ENCODE results near the gene PARN. TPM values are rescaled to one million over a fixed set of nuclear protein-coding genes. Genes with fewer than 3 reads are reported as not detected.

The PARN gene
- total RNA-seq, 2 donors from 2014 or later, result 56.1 to 68.9 TPM

DNA sequence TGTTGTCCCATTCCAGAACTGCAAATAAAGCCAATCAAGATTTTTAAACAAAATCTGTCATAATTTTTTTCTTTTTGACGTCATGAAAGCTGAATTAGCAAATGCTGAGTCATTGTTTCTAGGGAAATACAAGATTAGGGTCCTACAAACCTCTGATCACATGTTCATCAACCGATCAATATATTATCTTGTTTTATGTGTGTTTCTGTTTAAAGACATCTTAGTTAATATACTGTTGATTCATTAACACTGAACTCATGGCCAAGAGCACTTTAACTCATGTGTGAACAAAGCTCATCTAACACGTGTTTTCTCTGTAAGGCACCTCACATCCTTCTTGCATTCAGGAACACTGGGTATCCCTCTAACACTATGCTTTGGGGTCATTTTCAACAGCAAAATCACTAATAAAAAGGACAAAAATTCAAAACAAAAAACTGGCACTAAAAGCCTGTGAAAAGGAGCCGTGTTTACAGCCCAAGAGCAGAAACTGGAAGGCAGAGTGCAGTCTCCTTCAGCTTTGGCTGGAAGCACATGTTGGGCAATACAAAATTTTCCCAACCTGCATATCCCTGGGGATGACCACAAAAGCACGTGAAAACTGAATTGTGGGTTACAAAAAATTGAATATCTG lies 102.5 kb downstream of the PARN start:
- Mint-ChIP-seq H3K36me3 (ENCODE audit: insufficient read depth in 2 of 2) (peaks cover 0 to 3% of the 10 kb centered on the region in 2 donors), H3K9me3 (no peaks in the 10 kb centered on the region), H3K4me3 (no peak overlapping the region), H3K4me1 (ENCODE audit: low read depth) (peaks cover under 1% of the 10 kb centered on the region), H3K27me3 (ENCODE audit: low read depth) (no peaks in the 10 kb centered on the region), H3K27ac (no peak overlapping the region)
- ATAC-seq (replicated peaks in 1 of 2) (no peak), DNase-seq (no peak)

- ATAC-seq (replicated peaks in 1 of 2) (no peak), DNase-seq (no peak)
- H3K27ac Mint-ChIP-seq, result no peak overlapping the region
- H3K36me3 Mint-ChIP-seq (ENCODE audit: insufficient read depth in 2 of 2), result peaks cover 0 to 2% of the 10 kb centered on the region in 2 donors
- no peaks in the 10 kb centered on the region for H3K9me3 Mint-ChIP-seq
- no peak overlapping the region for H3K4me3 Mint-ChIP-seq
- peaks cover 15% of the 10 kb centered on the region for H3K4me1 Mint-ChIP-seq (ENCODE audit: low read depth)
- no peaks in the 10 kb centered on the region for H3K27me3 Mint-ChIP-seq (ENCODE audit: low read depth)
Observed at GRCh38 chr16:14525596-14525995, 104.5 kb downstream of the PARN start.

- H3K27ac Mint-ChIP-seq, result no peak overlapping the region
- H3K4me3 Mint-ChIP-seq, result no peak overlapping the region
- no peaks in the 10 kb centered on the region for H3K27me3 Mint-ChIP-seq (ENCODE audit: low read depth)
- H3K9me3 Mint-ChIP-seq, result no peaks in the 10 kb centered on the region
- H3K4me1 Mint-ChIP-seq (ENCODE audit: low read depth), result peaks cover 15% of the 10 kb centered on the region
- DNase-seq, result no peak
- no peaks in the 10 kb centered on the region for H3K36me3 Mint-ChIP-seq (ENCODE audit: insufficient read depth in 2 of 2)
- no peak for ATAC-seq (replicated peaks in 1 of 2)
Observed at GRCh38 chr16:14524979-14525378, 105.1 kb downstream of the PARN start.

DNA sequence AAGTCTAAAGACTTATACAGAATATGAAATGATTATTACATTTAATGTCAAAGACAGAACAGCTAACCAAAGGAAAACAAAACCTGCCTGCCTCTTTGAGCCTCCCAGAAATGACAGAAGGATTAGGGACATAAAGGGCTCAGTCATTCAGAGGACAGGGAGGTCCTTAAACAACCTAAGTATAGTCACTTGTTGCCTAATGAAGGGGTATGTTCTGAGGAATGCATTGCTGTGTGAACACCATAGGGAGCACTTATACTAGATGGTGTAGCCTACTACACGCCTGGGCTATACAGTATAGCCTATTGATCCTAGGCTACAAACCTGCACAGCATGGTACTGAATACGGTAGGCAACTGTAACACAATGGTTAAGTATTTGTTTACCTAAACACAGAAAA lies 106.4 kb downstream of the PARN start:
- no peak for ATAC-seq (replicated peaks in 1 of 2)
- H3K36me3 Mint-ChIP-seq (ENCODE audit: insufficient read depth in 2 of 2), result no peaks in the 10 kb centered on the region
- no peaks in the 10 kb centered on the region for H3K9me3 Mint-ChIP-seq
- H3K4me3 Mint-ChIP-seq, result no peak overlapping the region
- no peak for DNase-seq
- no peaks in the 10 kb centered on the region for H3K27me3 Mint-ChIP-seq (ENCODE audit: low read depth)
- H3K4me1 Mint-ChIP-seq (ENCODE audit: low read depth), result peaks cover 15% of the 10 kb centered on the region
- H3K27ac Mint-ChIP-seq, result no peak overlapping the region

DNA sequence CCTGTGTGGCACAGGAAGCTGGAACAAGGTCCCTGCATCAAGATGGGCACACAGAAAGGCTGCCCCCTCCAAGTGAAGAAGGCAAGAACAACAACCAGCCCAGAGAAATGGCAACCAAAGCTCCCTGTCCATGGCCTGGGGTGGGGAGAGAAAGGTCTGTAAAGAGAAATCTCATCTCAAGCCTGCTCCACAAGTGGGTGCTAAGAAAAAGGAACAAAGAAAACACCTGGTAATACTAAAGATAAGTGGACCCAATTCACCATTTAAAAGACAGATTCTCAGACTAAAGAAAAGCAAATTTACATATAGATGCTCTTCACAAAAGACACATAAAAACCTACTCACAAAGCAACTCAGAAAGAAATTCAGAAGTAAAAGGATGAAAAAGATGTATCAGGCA lies 107.4 kb downstream of the PARN start:
- ATAC-seq (replicated peaks in 1 of 2) (no peak), DNase-seq (no peak)
- Mint-ChIP-seq H3K27ac (no peak overlapping the region), H3K9me3 (no peaks in the 10 kb centered on the region), H3K36me3 (ENCODE audit: insufficient read depth in 2 of 2) (no peaks in the 10 kb centered on the region), H3K27me3 (ENCODE audit: low read depth) (no peaks in the 10 kb centered on the region), H3K4me1 (ENCODE audit: low read depth) (peaks cover 15% of the 10 kb centered on the region), H3K4me3 (no peak overlapping the region)

DNA sequence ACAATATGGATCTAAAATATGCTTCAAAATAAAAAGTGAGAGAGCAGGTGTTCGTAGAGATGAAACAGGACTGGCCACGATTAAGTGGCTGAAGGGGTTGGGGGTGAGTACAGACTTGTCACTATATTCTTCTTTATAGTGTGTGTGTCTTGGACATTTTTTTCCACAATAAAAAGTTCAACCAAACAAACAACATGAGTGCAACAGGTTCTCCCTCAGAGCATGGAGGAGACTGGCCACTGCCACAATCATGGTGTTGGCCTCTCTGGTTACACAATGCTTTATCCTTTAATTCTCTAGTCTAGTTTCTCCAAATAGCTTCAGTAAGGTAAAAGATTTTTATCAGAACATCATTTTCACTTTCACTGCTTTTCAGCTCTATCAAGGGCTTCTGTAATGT lies 109.3 kb downstream of the PARN start:
- ATAC-seq (replicated peaks in 1 of 2), result no peak
- Mint-ChIP-seq H3K4me1 (ENCODE audit: low read depth) (peaks cover 15% of the 10 kb centered on the region), H3K27me3 (ENCODE audit: low read depth) (no peaks in the 10 kb centered on the region), H3K4me3 (no peak overlapping the region), H3K27ac (no peak overlapping the region), H3K36me3 (ENCODE audit: insufficient read depth in 2 of 2) (no peaks in the 10 kb centered on the region), H3K9me3 (no peaks in the 10 kb centered on the region)
- no peak for DNase-seq

GRCh38 chr16:14514967-14515366 lies 115.1 kb downstream of the PARN start:
- Mint-ChIP-seq H3K4me1 (ENCODE audit: low read depth) (no peaks in the 10 kb centered on the region), H3K27me3 (ENCODE audit: low read depth) (no peaks in the 10 kb centered on the region), H3K4me3 (no peak overlapping the region), H3K27ac (no peak overlapping the region), H3K36me3 (ENCODE audit: insufficient read depth in 2 of 2) (no peaks in the 10 kb centered on the region), H3K9me3 (no peaks in the 10 kb centered on the region)
- ATAC-seq (replicated peaks in 1 of 2), result no peak
- no peak for DNase-seq

DNA sequence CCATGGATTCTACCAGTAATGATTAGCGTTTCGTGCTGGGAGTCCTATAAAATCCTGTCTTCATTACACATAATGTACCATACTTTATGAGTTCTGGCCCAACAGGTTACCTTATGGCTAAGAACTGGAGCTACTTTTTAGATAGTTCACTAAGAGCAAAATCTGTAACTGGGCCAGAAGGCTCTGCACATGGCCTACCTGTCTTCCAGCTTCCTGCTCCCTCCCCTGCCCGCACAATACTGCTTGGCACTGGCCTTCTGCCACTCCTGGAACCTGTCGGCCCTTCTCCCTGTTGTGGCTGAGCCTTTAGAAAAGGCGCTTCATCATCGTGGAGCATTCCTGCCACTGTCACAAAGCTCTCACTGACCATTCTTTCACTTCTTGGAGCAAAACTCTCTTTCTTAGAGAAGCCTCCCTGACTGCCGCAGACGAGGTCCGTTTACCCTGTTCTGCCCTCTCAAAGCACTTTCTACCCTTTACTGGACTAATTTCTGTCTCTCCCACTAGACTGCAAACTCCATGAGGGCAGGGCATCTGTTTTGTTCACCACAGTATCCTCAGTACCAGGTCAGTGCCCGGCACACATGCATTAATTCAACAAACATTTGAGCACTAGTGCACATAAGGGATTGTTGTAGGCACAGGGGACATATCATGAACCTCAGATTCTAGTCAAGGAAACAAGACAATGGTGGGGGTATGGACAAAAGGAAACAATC lies 116.5 kb downstream of the PARN start:
- Mint-ChIP-seq H3K27me3 (ENCODE audit: low read depth) (no peaks in the 10 kb centered on the region), H3K36me3 (ENCODE audit: insufficient read depth in 2 of 2) (no peaks in the 10 kb centered on the region), H3K27ac (no peak overlapping the region), H3K4me3 (no peak overlapping the region), H3K4me1 (ENCODE audit: low read depth) (no peaks in the 10 kb centered on the region), H3K9me3 (no peaks in the 10 kb centered on the region)
- DNase-seq (no peak), ATAC-seq (replicated peaks in 1 of 2) (no peak)

DNA sequence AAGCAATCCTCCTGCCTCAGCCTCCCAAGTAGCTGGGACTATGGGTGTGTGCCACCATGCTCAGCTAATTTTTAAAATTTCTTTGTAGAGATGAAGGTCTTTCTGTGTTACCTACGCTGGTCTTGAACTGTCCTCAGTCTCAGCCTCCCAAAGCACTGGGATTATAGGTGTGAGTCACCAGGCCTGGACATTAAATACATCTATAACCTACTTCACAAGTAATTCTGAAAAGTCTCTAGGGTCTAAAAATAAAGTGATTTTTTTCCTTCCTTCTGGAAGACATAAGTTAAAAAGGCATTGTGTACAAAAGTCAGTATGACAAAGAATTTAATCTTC lies 118.3 kb downstream of the PARN start:
- Mint-ChIP-seq H3K27me3 (ENCODE audit: low read depth) (no peaks in the 10 kb centered on the region), H3K9me3 (no peaks in the 10 kb centered on the region), H3K4me3 (no peak overlapping the region), H3K4me1 (ENCODE audit: low read depth) (no peaks in the 10 kb centered on the region), H3K36me3 (ENCODE audit: insufficient read depth in 2 of 2) (no peaks in the 10 kb centered on the region), H3K27ac (no peak overlapping the region)
- no peak for DNase-seq
- ATAC-seq (replicated peaks in 1 of 2), result no peak

GRCh38 chr16:14510939-14511799 lies 118.9 kb downstream of the PARN start:
- ATAC-seq (replicated peaks in 1 of 2) (no peak), DNase-seq (no peak)
- Mint-ChIP-seq H3K27me3 (ENCODE audit: low read depth) (no peaks in the 10 kb centered on the region), H3K36me3 (ENCODE audit: insufficient read depth in 2 of 2) (no peaks in the 10 kb centered on the region), H3K4me1 (ENCODE audit: low read depth) (peaks cover 3% of the 10 kb centered on the region), H3K9me3 (no peaks in the 10 kb centered on the region), H3K27ac (no peak overlapping the region), H3K4me3 (no peak overlapping the region)

DNA sequence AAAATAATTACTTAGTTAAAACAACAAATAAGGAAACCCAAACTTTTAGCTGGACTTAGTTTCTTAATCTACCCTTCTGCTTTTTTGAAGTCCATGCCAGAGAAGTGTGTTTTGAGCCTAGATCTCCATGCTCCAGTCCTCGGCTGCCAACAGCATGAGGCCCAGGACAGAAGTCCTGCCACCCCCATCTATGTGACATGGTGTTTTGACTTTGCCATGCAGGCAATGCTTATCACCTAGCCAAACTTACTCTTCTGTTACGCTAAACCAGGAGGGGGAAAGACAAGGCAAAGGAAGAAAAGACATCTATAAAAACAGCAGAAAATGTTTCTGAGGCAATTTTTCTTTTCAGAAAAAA lies 119.5 kb downstream of the PARN start:
- H3K27ac Mint-ChIP-seq, result no peak overlapping the region
- ATAC-seq (replicated peaks in 1 of 2) (no peak), DNase-seq (no peak)
- no peaks in the 10 kb centered on the region for H3K36me3 Mint-ChIP-seq (ENCODE audit: insufficient read depth in 2 of 2)
- H3K4me3 Mint-ChIP-seq, result no peak overlapping the region
- H3K4me1 Mint-ChIP-seq (ENCODE audit: low read depth), result peaks cover 7% of the 10 kb centered on the region
- H3K9me3 Mint-ChIP-seq, result no peaks in the 10 kb centered on the region
- no peaks in the 10 kb centered on the region for H3K27me3 Mint-ChIP-seq (ENCODE audit: low read depth)

- no peak for ATAC-seq (replicated peaks in 1 of 2)
- H3K4me3 Mint-ChIP-seq, result no peak overlapping the region
- no peak for DNase-seq
- no peaks in the 10 kb centered on the region for H3K36me3 Mint-ChIP-seq (ENCODE audit: insufficient read depth in 2 of 2)
- no peaks in the 10 kb centered on the region for H3K9me3 Mint-ChIP-seq
- no peaks in the 10 kb centered on the region for H3K27me3 Mint-ChIP-seq (ENCODE audit: low read depth)
- H3K4me1 Mint-ChIP-seq (ENCODE audit: low read depth), result peaks cover 9% of the 10 kb centered on the region
- H3K27ac Mint-ChIP-seq, result no peak overlapping the region
Observed at GRCh38 chr16:14509675-14510132, 120.4 kb downstream of the PARN start.

DNA sequence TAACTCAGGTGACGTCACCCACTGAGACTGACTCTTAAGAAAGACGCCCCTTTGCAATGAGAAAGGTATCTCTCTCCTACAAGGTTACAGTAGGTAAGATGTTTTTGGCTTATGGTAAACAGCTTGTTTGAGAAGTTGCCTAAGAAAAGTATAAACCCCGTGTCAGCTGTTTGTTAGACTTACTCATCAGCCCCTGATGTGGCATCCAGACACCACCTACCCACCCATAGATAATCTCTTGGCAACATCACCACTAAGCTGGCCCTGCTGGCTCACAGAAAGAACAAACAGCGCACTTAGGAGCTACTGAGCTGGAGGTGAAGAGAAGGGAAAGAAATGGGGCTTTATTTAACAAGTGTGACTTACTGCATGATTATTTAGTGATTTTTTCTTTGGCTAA lies 121.0 kb downstream of the PARN start:
- Mint-ChIP-seq H3K27me3 (ENCODE audit: low read depth) (no peaks in the 10 kb centered on the region), H3K36me3 (ENCODE audit: insufficient read depth in 2 of 2) (no peaks in the 10 kb centered on the region), H3K9me3 (no peaks in the 10 kb centered on the region), H3K4me3 (no peak overlapping the region), H3K27ac (no peak overlapping the region), H3K4me1 (ENCODE audit: low read depth) (peaks cover 11% of the 10 kb centered on the region)
- ATAC-seq (replicated peaks in 1 of 2) (no peak), DNase-seq (no peak)

Measured in activated T-cell treated with anti-CD3 and anti-CD28 coated beads, Interleukin-2, amount 50 U/mL, for 72 hours (primary cell).